Erythroblast (primary cell): ENCODE results near the gene KCNJ15.
"Not testable (repeated sequence)": the region's sequence is repeated elsewhere in the genome, so short reads cannot be mapped to it uniquely, and the experiment has no call there.

ENCODE experiments used
- DNase-seq, 2 experiments: peaks; one replicate each; lab custom pipeline; 2025; lab: John Stamatoyannopoulos, UW
- GATA1 ChIP-seq: IDR thresholded peaks from 2 replicates; pipeline ENCODE4 v1.6.1; 2011; ENCODE audit warnings: low read depth, mild to moderate bottlenecking, control low read depth, low read length, moderate library complexity
- POLR2A ChIP-seq: IDR thresholded peaks from 2 replicates; pipeline ENCODE4 v1.6.1; 2011; ENCODE audit warnings: mild to moderate bottlenecking, low read length

KCNJ15 gene

GRCh38 chr21:38236232-38236631 lies 20.6 kb upstream of the KCNJ15 start:
- DNase-seq: no peak
- no peak for TF ChIP-seq POLR2A
- TF ChIP-seq GATA1: no peak

DNA sequence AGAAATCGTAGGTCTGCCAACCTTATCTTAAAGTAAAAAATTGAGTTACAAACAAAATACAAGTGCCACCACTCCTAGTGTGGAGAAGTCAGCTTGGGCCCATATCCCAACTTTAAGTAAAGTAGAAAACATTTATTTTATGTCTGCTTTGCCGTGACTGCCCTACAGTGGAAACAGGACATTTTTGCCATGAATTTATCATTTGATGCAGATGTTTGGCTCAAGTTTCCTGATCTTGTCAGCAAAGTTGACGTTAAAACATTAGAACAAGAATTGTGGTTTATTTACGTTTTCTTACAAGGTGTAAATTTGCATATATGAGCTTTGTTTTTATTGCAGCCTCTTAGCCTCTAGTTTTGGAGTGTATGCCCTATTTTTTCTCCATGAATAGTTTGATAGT lies 17.1 kb upstream of the KCNJ15 start:
- DNase-seq: no peak
- no peak for TF ChIP-seq POLR2A
- TF ChIP-seq GATA1: no peak

DNA sequence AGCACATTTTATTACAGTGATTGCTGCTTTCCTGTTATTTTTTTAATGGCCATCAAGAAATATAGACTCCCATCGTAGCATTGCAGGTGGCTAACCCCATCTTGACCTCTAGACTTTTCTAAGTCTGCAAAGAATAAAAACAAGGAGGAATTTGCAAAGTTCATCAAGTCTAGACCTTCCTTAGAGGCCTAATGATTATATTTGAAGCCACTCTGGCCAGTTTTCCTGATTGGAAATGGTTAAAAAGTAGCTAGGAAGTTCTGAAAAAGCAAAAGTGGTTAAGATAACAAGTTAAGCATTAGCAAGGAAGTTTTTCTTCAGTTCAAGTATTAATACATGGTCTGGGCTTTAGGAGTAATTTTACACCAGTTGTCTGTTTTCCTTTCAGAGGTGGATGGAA lies 16.7 kb upstream of the KCNJ15 start:
- TF ChIP-seq GATA1: no peak
- no peak for TF ChIP-seq POLR2A
- DNase-seq: no peak

DNA sequence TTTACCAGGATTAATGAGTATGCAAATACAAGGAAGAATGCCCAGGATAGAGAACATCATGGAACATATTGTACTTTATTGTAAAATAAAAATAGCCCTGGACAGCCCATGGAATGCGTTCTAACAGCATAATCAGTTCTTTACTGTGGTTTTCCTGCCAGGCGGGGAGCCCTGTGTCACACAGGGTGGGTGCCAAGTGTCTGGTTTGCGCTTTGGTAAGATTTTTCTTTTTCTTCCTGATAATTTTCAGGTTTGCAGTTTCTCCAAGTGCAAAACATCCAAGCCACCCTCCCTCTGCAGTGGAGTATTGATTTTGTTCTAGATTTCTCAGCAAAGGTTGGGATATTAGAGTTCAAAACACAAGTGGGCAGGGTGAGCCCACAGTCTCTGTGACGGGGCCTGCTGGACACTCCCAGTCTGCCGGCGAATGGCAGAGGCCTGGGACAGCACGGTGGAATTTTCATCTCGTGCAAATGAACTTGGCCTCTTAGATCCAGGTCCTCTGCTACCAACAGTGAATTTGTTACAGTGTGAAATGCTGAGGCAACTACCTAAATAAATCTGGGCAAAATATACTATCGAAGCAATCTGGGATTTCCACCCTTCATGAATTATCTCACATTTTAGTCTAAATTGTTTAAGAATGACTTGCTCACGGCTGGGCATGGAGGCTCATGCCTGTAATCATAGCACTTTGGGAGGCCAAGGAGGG lies 15.6 kb upstream of the KCNJ15 start:
- TF ChIP-seq POLR2A (no peak), GATA1 (no peak)
- no peak for DNase-seq

- no peak for DNase-seq
- no peak for TF ChIP-seq GATA1
- TF ChIP-seq POLR2A: no peak
Measured at GRCh38 chr21:38242061-38242460, 14.7 kb upstream of the KCNJ15 start.

DNA sequence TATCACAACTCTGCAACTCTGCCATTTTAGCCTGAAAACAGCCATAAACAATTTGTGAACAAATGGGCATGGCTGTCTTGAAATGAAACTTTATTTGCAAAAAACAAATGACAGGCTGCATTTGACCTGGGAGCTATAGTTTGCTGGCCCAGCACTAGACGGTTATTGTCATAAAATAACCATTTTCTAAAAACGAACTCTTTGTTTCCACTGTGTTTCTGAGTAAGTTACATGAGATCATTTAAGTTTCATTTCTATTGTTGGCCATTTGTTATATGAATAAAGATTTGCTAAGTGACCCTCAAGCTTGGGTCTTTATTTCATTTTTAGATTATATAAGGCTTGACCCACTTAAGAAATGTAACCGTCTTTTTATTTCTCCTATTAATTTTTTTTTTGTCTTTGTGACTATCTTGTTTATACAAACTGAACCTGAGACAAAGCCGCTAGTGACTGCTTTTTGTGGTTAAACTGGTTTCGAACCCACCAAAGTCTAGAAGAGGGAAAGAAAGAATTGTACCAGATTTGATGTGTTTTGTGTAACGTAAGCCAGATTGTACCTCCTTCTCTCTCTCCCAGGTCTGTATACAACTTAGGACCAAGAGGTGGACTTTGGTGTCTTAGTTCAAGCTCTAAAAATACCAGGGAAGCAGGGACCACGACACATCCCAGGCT lies 12.9 kb upstream of the KCNJ15 start:
- TF ChIP-seq POLR2A: no peak
- TF ChIP-seq GATA1: no peak
- no peak for DNase-seq

DNA sequence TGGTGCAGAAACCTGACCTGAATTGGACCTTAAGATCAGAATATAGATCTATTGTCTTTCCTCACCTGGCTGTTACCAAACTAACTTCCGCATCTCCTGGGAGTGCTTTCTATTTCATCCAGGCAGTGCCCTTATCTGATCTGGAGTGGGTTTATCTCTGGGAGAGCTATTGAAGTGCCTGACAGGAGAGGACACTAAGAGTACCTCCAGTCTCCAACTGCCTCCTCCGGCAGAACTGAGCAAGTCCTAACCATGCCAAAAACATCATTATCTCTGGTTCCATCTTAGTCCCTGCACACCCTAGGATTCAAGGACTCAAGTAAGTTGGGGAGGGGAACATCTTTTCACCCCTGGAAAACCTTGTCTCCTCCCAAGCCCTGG lies 12.4 kb upstream of the KCNJ15 start:
- TF ChIP-seq GATA1 (no peak), POLR2A (no peak)
- DNase-seq: no peak

- no peak for DNase-seq
- TF ChIP-seq GATA1: no peak
- no peak for TF ChIP-seq POLR2A
Measured at GRCh38 chr21:38244885-38245869, 11.6 kb upstream of the KCNJ15 start.

- no peak for TF ChIP-seq POLR2A
- no peak for TF ChIP-seq GATA1
- DNase-seq: no peak
Measured at GRCh38 chr21:38246511-38246910, 10.3 kb upstream of the KCNJ15 start.

GRCh38 chr21:38247054-38247453 lies 9.7 kb upstream of the KCNJ15 start:
- not testable (repeated sequence) for DNase-seq

GRCh38 chr21:38247738-38248510 lies 8.9 kb upstream of the KCNJ15 start:
- TF ChIP-seq POLR2A (no peak), GATA1 (no peak)

GRCh38 chr21:38249256-38249655 lies 7.5 kb upstream of the KCNJ15 start:
- TF ChIP-seq POLR2A (no peak), GATA1 (no peak)
- no peak for DNase-seq

More at GRCh38 chr21:38247738-38248510, 8.9 kb upstream of the KCNJ15 start:
- DNase-seq: no peak

- TF ChIP-seq GATA1 (no peak), POLR2A (no peak)
- no peak for DNase-seq
Measured at GRCh38 chr21:38249696-38250278, 7.0 kb upstream of the KCNJ15 start.
